ENCODE results near the gene BIN2.

GRCh38 chr12:51238037-51238509, 85.9 kb downstream of the BIN2 start:
- TF ChIP-seq POLR2A (IDR thresholded peaks at IDR 0.05; ENCODE audit: low read depth, low read length) (no peak), SPI1 (IDR thresholded peaks at IDR 0.05; ENCODE audit: low read depth, low read length) (no peak), POLR2AphosphoS5 (IDR thresholded peaks at IDR 0.05; ENCODE audit: low read depth, low read length) (no peak), TAF1 (IDR thresholded peaks at IDR 0.05; ENCODE audit: low read depth, low read length) (no peak)

Measured in GM12891 (cell line).